Upper lobe of left lung (tissue), 4 donors: ENCODE measurements around the gene IL13RA1.

ENCODE experiments used
- CTCF ChIP-seq, 6 experiments: fragments of 450-650 bp in 4 of 6; fragments of 200-600 bp in 2 of 6; sonication (generic) in 2 of 6; IDR thresholded peaks; one replicate each; pipeline ENCODE4 v1.5.1; 2016 to 2019; ENCODE audit warnings: antibody characterized with exemption in 6 of 6
- POLR2A ChIP-seq, 4 donors: fragments of 450-650 bp; IDR thresholded peaks; one replicate each; pipeline ENCODE4 v1.5.1; 2016 to 2017; ENCODE audit warnings: antibody characterized with exemption in 4 of 4, mild to moderate bottlenecking in 2 of 4
- POLR2AphosphoS5 ChIP-seq, 2 donors: sonication (generic); formaldehyde crosslinking; IDR thresholded peaks; one replicate each; pipeline ENCODE4 v1.5.1; 2017; ENCODE audit warnings: antibody characterized with exemption in 2 of 2

DNA sequence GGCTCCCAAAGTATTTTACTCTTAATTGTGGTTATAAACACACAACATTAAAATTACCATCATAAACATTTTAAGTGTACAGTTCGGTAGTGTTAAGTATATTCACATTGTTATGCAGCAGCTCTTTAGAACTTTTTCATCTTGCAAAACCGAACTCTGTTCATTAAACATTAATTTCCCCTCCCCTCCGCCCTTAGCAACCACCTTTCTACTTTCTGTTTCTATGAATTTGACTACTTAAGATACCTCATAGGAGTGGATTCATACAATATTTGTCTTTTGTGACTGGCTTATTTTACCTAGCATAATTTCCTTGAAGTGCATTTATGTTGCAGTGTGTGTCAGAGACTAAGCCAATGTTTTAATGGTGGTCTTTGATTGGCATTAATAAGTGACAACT lies 32.6 kb downstream of the IL13RA1 start:
- TF ChIP-seq POLR2AphosphoS5 (IDR thresholded peaks at IDR 0.05) = no peak
- TF ChIP-seq CTCF (IDR thresholded peaks at IDR 0.05) = no peak
- TF ChIP-seq POLR2A (IDR thresholded peaks at IDR 0.05) = no peak
